ENCODE results near the gene MDFI.

- no peak for TF ChIP-seq CTCF (IDR thresholded peaks at IDR 0.05)
- TF ChIP-seq POLR2A (IDR thresholded peaks at IDR 0.05), result no peak
Observed at GRCh38 chr6:41625442-41625841, 12.8 kb upstream of the MDFI start.
